Measurements from ENCODE around the gene HNF1B.

HNF1B gene

GRCh38 chr17:37714897-37715296 is 30.0 kb downstream of the HNF1B start:
- in situ Hi-C loops (cut with HindIII; ENCODE audit: low pct_ligation_motif_present, low pct_unique_long_range_greater_than_20kb, low sequenced_read_pairs), result no loop called here
- no peak for DNase-seq

GRCh38 chr17:37713624-37714023 is 31.2 kb downstream of the HNF1B start:
- DNase-seq, result no peak
- in situ Hi-C loops (cut with HindIII; ENCODE audit: low pct_ligation_motif_present, low pct_unique_long_range_greater_than_20kb, low sequenced_read_pairs), result no loop called here

GRCh38 chr17:37713028-37713431 is 31.8 kb downstream of the HNF1B start:
- in situ Hi-C loops (cut with HindIII; ENCODE audit: low pct_ligation_motif_present, low pct_unique_long_range_greater_than_20kb, low sequenced_read_pairs), result no loop called here
- no peak for DNase-seq

- DNase-seq, result no peak
- in situ Hi-C loops (cut with HindIII; ENCODE audit: low pct_ligation_motif_present, low pct_unique_long_range_greater_than_20kb, low sequenced_read_pairs), result no loop called here
These were observed 33.7 kb downstream of the HNF1B start for GRCh38 chr17:37711113-37711512.

GRCh38 chr17:37710344-37710886 is 34.4 kb downstream of the HNF1B start:
- in situ Hi-C loops (cut with HindIII; ENCODE audit: low pct_ligation_motif_present, low pct_unique_long_range_greater_than_20kb, low sequenced_read_pairs), result no loop called here
- peak; percentile 51 for DNase-seq

GRCh38 chr17:37708616-37709212 is 36.1 kb downstream of the HNF1B start:
- in situ Hi-C loops (cut with HindIII; ENCODE audit: low pct_ligation_motif_present, low pct_unique_long_range_greater_than_20kb, low sequenced_read_pairs), result no loop called here
- DNase-seq, result peak; percentile 36

GRCh38 chr17:37708008-37708615 is 36.7 kb downstream of the HNF1B start:
- in situ Hi-C loops (cut with HindIII; ENCODE audit: low pct_ligation_motif_present, low pct_unique_long_range_greater_than_20kb, low sequenced_read_pairs), result no loop called here
- DNase-seq, result no peak

GRCh38 chr17:37706446-37706845 is 38.4 kb downstream of the HNF1B start:
- no peak for DNase-seq
- in situ Hi-C loops (cut with HindIII; ENCODE audit: low pct_ligation_motif_present, low pct_unique_long_range_greater_than_20kb, low sequenced_read_pairs), result no loop called here

GRCh38 chr17:37702598-37702997 is 42.3 kb downstream of the HNF1B start:
- no peak for DNase-seq
- in situ Hi-C loops (cut with HindIII; ENCODE audit: low pct_ligation_motif_present, low pct_unique_long_range_greater_than_20kb, low sequenced_read_pairs), result no loop called here

GRCh38 chr17:37701496-37701898 is 43.4 kb downstream of the HNF1B start:
- DNase-seq, result peak; percentile 46

GRCh38 chr17:37700881-37701280 is 44.0 kb downstream of the HNF1B start:
- in situ Hi-C loops (cut with HindIII; ENCODE audit: low pct_ligation_motif_present, low pct_unique_long_range_greater_than_20kb, low sequenced_read_pairs), result no loop called here

More at GRCh38 chr17:37701496-37701898, 43.4 kb downstream of the HNF1B start:
- in situ Hi-C loops (cut with HindIII; ENCODE audit: low pct_ligation_motif_present, low pct_unique_long_range_greater_than_20kb, low sequenced_read_pairs), result no loop called here

GRCh38 chr17:37699285-37699973 is 45.4 kb downstream of the HNF1B start:
- DNase-seq, result no peak
- in situ Hi-C loops (cut with HindIII; ENCODE audit: low pct_ligation_motif_present, low pct_unique_long_range_greater_than_20kb, low sequenced_read_pairs), result no loop called here

More at GRCh38 chr17:37700881-37701280, 44.0 kb downstream of the HNF1B start:
- no peak for DNase-seq

GRCh38 chr17:37698911-37699255 is 46.0 kb downstream of the HNF1B start:
- in situ Hi-C loops (cut with HindIII; ENCODE audit: low pct_ligation_motif_present, low pct_unique_long_range_greater_than_20kb, low sequenced_read_pairs), result no loop called here
- no peak for DNase-seq

GRCh38 chr17:37698132-37698910 is 46.5 kb downstream of the HNF1B start:
- DNase-seq, result peak; percentile 62

GRCh38 chr17:37697381-37697780 is 47.5 kb downstream of the HNF1B start:
- in situ Hi-C loops (cut with HindIII; ENCODE audit: low pct_ligation_motif_present, low pct_unique_long_range_greater_than_20kb, low sequenced_read_pairs), result no loop called here
- DNase-seq, result no peak

More at GRCh38 chr17:37698132-37698910, 46.5 kb downstream of the HNF1B start:
- in situ Hi-C loops (cut with HindIII; ENCODE audit: low pct_ligation_motif_present, low pct_unique_long_range_greater_than_20kb, low sequenced_read_pairs), result no loop called here

GRCh38 chr17:37696366-37696765 is 48.5 kb downstream of the HNF1B start:
- in situ Hi-C loops (cut with HindIII; ENCODE audit: low pct_ligation_motif_present, low pct_unique_long_range_greater_than_20kb, low sequenced_read_pairs), result no loop called here

GRCh38 chr17:37695726-37696125 is 49.1 kb downstream of the HNF1B start:
- in situ Hi-C loops (cut with HindIII; ENCODE audit: low pct_ligation_motif_present, low pct_unique_long_range_greater_than_20kb, low sequenced_read_pairs), result no loop called here
- DNase-seq, result no peak

More at GRCh38 chr17:37696366-37696765, 48.5 kb downstream of the HNF1B start:
- no peak for DNase-seq

GRCh38 chr17:37694734-37695133 is 50.1 kb downstream of the HNF1B start:
- DNase-seq, result no peak
- in situ Hi-C loops (cut with HindIII; ENCODE audit: low pct_ligation_motif_present, low pct_unique_long_range_greater_than_20kb, low sequenced_read_pairs), result no loop called here

- DNase-seq, result no peak
- in situ Hi-C loops (cut with HindIII; ENCODE audit: low pct_ligation_motif_present, low pct_unique_long_range_greater_than_20kb, low sequenced_read_pairs), result no loop called here
These were observed 51.5 kb downstream of the HNF1B start for GRCh38 chr17:37693328-37693727.

Data from ACHN (cell line).